Endothelial cell of umbilical vein (primary cell): Measurements from ENCODE around the gene FBXL22. TPM values are rescaled to one million over a fixed set of nuclear protein-coding genes. Genes with fewer than 3 reads are reported as not detected.

ENCODE experiments used
- BruUV-seq: library from RNA; stranded (reverse); fragments of 400-500 nt; replicated peaks from 2 replicates; lab custom pipeline; 2021; lab: Mats Ljungman, UMichigan
- CTCF ChIA-PET: fragments of 300-600, 350-600 bp; sonication (Branson Sonifier 250); formaldehyde crosslinking; loops from one replicate; lab custom pipeline; 2021; ENCODE audit warnings: antibody characterized with exemption, inconsistent platforms; lab: Charles Lee
- POLR2A ChIA-PET: fragments of 300-600, 350-600 bp; sonication (Branson Sonifier 250); formaldehyde crosslinking; loops from one replicate; lab custom pipeline; 2021; ENCODE audit warnings: antibody characterized with exemption, inconsistent platforms; lab: Charles Lee
- DNase-seq: peaks from one replicate; pipeline ENCODE4 v3.0.0-alpha.2; 2011; ENCODE audit warnings: low read depth, low spot score
- FAIRE-seq: peaks from 2 replicates; lab custom pipeline; 2011; peaks lifted over from hg19 to GRCh38; lab: Jason Lieb, UNC
- H2AFZ ChIP-seq: 2 replicates; pipeline ENCODE4 v1.6.0; 2012; ENCODE audit warnings: low read depth, low read length, control low read depth, inconsistent platforms
- H3K27ac ChIP-seq: 2 replicates; pipeline ENCODE4 v1.5.1; 2011; ENCODE audit warnings: low read depth, mild to moderate bottlenecking, control low read depth, low read length, moderate library complexity; ENCODE audit not compliant: insufficient read depth
- H3K27me3 ChIP-seq, 2 experiments: 2 replicates each; pipeline versions ENCODE4 v1.6.0 to v1.6.1; 2011; ENCODE audit warnings: low read length in 2 of 2, mixed read lengths in 1 of 2; ENCODE audit not compliant: control insufficient read depth in 2 of 2, insufficient read depth in 2 of 2
- H3K36me3 ChIP-seq, 2 experiments: 2 replicates in 1 of 2; 3 replicates in 1 of 2; pipeline ENCODE4 v1.5.1; 2011; ENCODE audit warnings: low read length in 2 of 2, mild to moderate bottlenecking in 1 of 2, moderate library complexity in 1 of 2; ENCODE audit not compliant: control insufficient read depth in 2 of 2, insufficient read depth in 2 of 2; ENCODE audit errors: extremely low read depth in 1 of 2
- H3K4me1 ChIP-seq: 3 replicates; pipeline ENCODE4 v1.5.1; 2011; ENCODE audit warnings: mild to moderate bottlenecking, low read length; ENCODE audit not compliant: control insufficient read depth, insufficient read depth; ENCODE audit errors: extremely low read depth
- H3K4me2 ChIP-seq: 2 replicates; pipeline ENCODE4 v1.6.1; 2011; ENCODE audit warnings: low read length, control low read depth, mixed read lengths; ENCODE audit not compliant: insufficient read depth
- H3K4me3 ChIP-seq, 3 experiments: fragments of 200-600 bp in 1 of 3; sonication (generic), shearing (Covaris generic) in 1 of 3; replicated peaks in 1 of 3; 2 replicates each; pipeline ENCODE4 v1.5.1; 2011 to 2016; ENCODE audit warnings: control low read depth in 3 of 3, low read length in 3 of 3, mild to moderate bottlenecking in 2 of 3, inconsistent platforms in 1 of 3, low read depth in 1 of 3, moderate library complexity in 1 of 3; ENCODE audit not compliant: insufficient read depth in 1 of 3
- H3K79me2 ChIP-seq: 2 replicates; pipeline ENCODE4 v1.6.0; 2012; ENCODE audit warnings: low read length, inconsistent platforms; ENCODE audit not compliant: control insufficient read depth, insufficient read depth
- H3K9ac ChIP-seq: replicated peaks from 2 replicates; pipeline ENCODE3; 2011; ENCODE audit warnings: low read length, control low read depth; ENCODE audit not compliant: insufficient read depth; ENCODE audit errors: extremely low read depth
- H3K9me1 ChIP-seq: replicated peaks from 3 replicates; pipeline ENCODE4 v1.6.0; 2011; ENCODE audit warnings: mild to moderate bottlenecking, low read length; ENCODE audit not compliant: control insufficient read depth, insufficient read depth; ENCODE audit errors: extremely low read depth
- H3K9me3 ChIP-seq: replicated peaks from 2 replicates; pipeline ENCODE4 v1.5.1; 2012; ENCODE audit warnings: low read length, inconsistent platforms; ENCODE audit not compliant: control insufficient read depth, insufficient read depth
- H4K20me1 ChIP-seq: replicated peaks from 2 replicates; pipeline ENCODE3; 2011; ENCODE audit warnings: mild to moderate bottlenecking, low read length; ENCODE audit not compliant: control insufficient read depth, insufficient read depth; ENCODE audit errors: extremely low read depth
- EZH2 ChIP-seq: IDR thresholded peaks from 2 replicates; pipeline ENCODE4 v1.6.1; 2012; ENCODE audit warnings: borderline replicate concordance, low read depth, mild to moderate bottlenecking, moderate library complexity, low read length, inconsistent platforms; ENCODE audit not compliant: severe bottlenecking
- FOS ChIP-seq: IDR thresholded peaks from 2 replicates; pipeline ENCODE4 v1.6.1; 2011; ENCODE audit warnings: mild to moderate bottlenecking, low read length, moderate library complexity, borderline replicate concordance; ENCODE audit not compliant: insufficient read depth
- GATA2 ChIP-seq: IDR thresholded peaks from 2 replicates; pipeline ENCODE4 v1.7.0; 2011; ENCODE audit warnings: low read depth, mild to moderate bottlenecking, moderate library complexity, mixed read lengths, low read length; ENCODE audit not compliant: insufficient read length, insufficient read depth
- JUN ChIP-seq: IDR thresholded peaks from 2 replicates; pipeline ENCODE4 v1.6.1; 2011; ENCODE audit warnings: borderline replicate concordance, low read depth; ENCODE audit not compliant: insufficient read length, insufficient read depth
- MYC ChIP-seq: IDR thresholded peaks from one replicate; pipeline ENCODE4 v1.6.1; 2011; ENCODE audit warnings: mild to moderate bottlenecking, low read depth, low read length
- POLR2A ChIP-seq: IDR thresholded peaks from 2 replicates; pipeline ENCODE4 v1.6.1; 2012; ENCODE audit warnings: low read depth, mild to moderate bottlenecking, control low read depth, low read length
- POLR2AphosphoS5 ChIP-seq: IDR thresholded peaks from 2 replicates; pipeline ENCODE4 v1.6.1; 2012; ENCODE audit warnings: low read depth, mild to moderate bottlenecking, control low read depth, low read length, moderate library complexity; ENCODE audit not compliant: insufficient read depth
- dilution Hi-C: fragments of 300-500 bp; cut with MboI; formaldehyde crosslinking; loops from one replicate; pipeline ENCODE4 v1.15.0; 2019; ENCODE audit warnings: low sequenced_read_pairs; ENCODE audit not compliant: extremely low pct_ligation_motif_present
- intact Hi-C: fragments of 100-400 bp; cut with micrococcal nuclease; formaldehyde crosslinking; loops from one replicate; pipeline ENCODE4 v1.10.0; 2022
- polyA plus RNA-seq, 4 experiments: library from polyadenylated mRNA; depleted of rRNA in 3 of 4; stranded (reverse) in 3 of 4; unstranded in 1 of 4; fragments of >200 nt; gene quantifications; 2 replicates each; pipeline versions ENCODE4 v1.2.1 to v1.2.3, GENCODE V29; 2011 to 2012; ENCODE audit warnings: missing spikeins in 1 of 4
- total RNA-seq: library from RNA; stranded (reverse); gene quantifications from 2 replicates; pipeline ENCODE4 v1.2.3, GENCODE V29; 2021
- TF ChIP-seq, protein P1 (sequence below): IDR thresholded peaks from 2 replicates; pipeline ENCODE4 v1.6.1; 2011; ENCODE audit not compliant: insufficient read depth, insufficient read length
- TF ChIP-seq, protein P2 (sequence below), 2 donors: IDR thresholded peaks; 1 replicate in 1 of 2; 2 replicates in 1 of 2; pipeline ENCODE4 v1.5.1; 2011; ENCODE audit warnings: low read length in 2 of 2, mild to moderate bottlenecking in 2 of 2, moderate library complexity in 2 of 2, control low read depth in 1 of 2, inconsistent platforms in 1 of 2, low read depth in 1 of 2; ENCODE audit not compliant: insufficient read depth in 1 of 2; ENCODE audit errors: extremely low read depth in 1 of 2

FBXL22 gene
- total and polyA plus RNA-seq, 2 donors (not counting 3 experiments of a cell fraction or from before 2014, with no cell fraction given): 0.06 TPM; not detected in 1

DNA sequence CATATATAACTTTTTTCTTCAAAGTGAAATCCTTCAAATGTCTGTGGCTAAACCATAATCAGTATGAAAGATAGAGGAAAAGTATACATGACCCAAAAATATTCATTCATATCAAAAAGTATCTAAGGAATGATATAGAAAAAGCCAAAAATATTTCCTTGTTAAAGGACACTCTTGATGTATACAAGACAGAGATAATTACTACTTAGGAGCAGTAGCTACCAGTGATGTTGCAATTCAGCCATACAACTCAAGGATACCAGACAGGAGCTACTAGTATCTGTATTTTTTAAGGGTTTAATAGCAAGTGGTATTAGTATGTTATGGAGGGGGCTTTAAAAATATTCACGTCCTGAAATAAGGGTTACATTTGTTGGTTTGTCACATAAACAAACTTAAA lies 37.0 kb downstream of the FBXL22 start:
- no peak for FAIRE-seq
- ChIA-PET POLR2A (no interaction called here), CTCF (interaction anchor here (0.9 to 3.4 kb wide), 3 partner anchors 7 to 168 kb away, joined by 3 to 29 read pairs (median 19); no protein-coding TSS in a partner anchor)
- Histone ChIP-seq H2AFZ (no peak overlapping the region), H3K79me2 (no peaks in the 10 kb centered on the region), H3K4me2 (no peak overlapping the region), H3K9ac (no peak overlapping the region), H3K27ac (peak overlapping the region; percentile 32), H3K36me3 (peaks cover 17 to 22% of the 10 kb centered on the region in 2 experiments), H3K27me3 (no peaks in the 10 kb centered on the region), H3K4me3 (no peak overlapping the region), H3K9me1 (no peaks in the 10 kb centered on the region), H3K4me1 (peaks cover 16% of the 10 kb centered on the region), H4K20me1 (peaks cover 1% of the 10 kb centered on the region), H3K9me3 (no peaks in the 10 kb centered on the region)
- dilution Hi-C loops: no loop called here
- BruUV-seq: no TSS peak
- no peak for DNase-seq
- intact Hi-C loops: no loop called here
- TF ChIP-seq EZH2 (no peak), POLR2A (no peak), POLR2AphosphoS5 (no peak), GATA2 (no peak), FOS (no peak), JUN (no peak), MYC (no peak)
- TF ChIP-seq, protein P1, sequence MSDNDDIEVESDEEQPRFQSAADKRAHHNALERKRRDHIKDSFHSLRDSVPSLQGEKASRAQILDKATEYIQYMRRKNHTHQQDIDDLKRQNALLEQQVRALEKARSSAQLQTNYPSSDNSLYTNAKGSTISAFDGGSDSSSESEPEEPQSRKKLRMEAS: no peak
- TF ChIP-seq, protein P2, sequence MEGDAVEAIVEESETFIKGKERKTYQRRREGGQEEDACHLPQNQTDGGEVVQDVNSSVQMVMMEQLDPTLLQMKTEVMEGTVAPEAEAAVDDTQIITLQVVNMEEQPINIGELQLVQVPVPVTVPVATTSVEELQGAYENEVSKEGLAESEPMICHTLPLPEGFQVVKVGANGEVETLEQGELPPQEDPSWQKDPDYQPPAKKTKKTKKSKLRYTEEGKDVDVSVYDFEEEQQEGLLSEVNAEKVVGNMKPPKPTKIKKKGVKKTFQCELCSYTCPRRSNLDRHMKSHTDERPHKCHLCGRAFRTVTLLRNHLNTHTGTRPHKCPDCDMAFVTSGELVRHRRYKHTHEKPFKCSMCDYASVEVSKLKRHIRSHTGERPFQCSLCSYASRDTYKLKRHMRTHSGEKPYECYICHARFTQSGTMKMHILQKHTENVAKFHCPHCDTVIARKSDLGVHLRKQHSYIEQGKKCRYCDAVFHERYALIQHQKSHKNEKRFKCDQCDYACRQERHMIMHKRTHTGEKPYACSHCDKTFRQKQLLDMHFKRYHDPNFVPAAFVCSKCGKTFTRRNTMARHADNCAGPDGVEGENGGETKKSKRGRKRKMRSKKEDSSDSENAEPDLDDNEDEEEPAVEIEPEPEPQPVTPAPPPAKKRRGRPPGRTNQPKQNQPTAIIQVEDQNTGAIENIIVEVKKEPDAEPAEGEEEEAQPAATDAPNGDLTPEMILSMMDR (IDR thresholded peaks at IDR 0.05; ENCODE audit: extremely low read depth in 1 of 2, insufficient read depth in 1 of 2, low read depth in 1 of 2, low read length in 2 of 2): no peak
